A673 (cell line): ENCODE measurements around the gene ZNRF3. TPM values are rescaled to one million over a fixed set of nuclear protein-coding genes. Genes with fewer than 3 reads are reported as not detected.

ENCODE experiments used
- BruUV-seq: library from RNA; stranded (reverse); fragments of 400-500 nt; replicated peaks from 2 replicates; lab custom pipeline; 2021; lab: Mats Ljungman, UMichigan
- CTCF ChIA-PET: fragments of 300-600 bp; sonication (Branson Sonifier 250); formaldehyde crosslinking; loops from one replicate; lab custom pipeline; 2022; ENCODE audit warnings: antibody characterized with exemption; lab: Charles Lee
- POLR2A ChIA-PET: fragments of 300-600 bp; sonication (Branson Sonifier 250); formaldehyde crosslinking; loops from one replicate; lab custom pipeline; 2022; ENCODE audit warnings: antibody characterized with exemption; ENCODE audit not compliant: low non-redundant PET; lab: Charles Lee
- DNase-seq: peaks from one replicate; pipeline ENCODE4 v3.0.0-alpha.2; 2015; ENCODE audit warnings: low spot score
- H3K27ac ChIP-seq: fragments of 200-600 bp; sonication (generic); 2 replicates; pipeline ENCODE4 v1.5.1; 2016; ENCODE audit warnings: mixed run types, low read depth, mild to moderate bottlenecking, mixed read lengths, antibody characterized with exemption, low read length; ENCODE audit not compliant: poor library complexity, severe bottlenecking
- H3K27me3 ChIP-seq: fragments of 200-600 bp; sonication (generic); replicated peaks from 2 replicates; pipeline ENCODE4 v1.6.1; 2017; ENCODE audit warnings: mixed run types, low read depth, mild to moderate bottlenecking, mixed read lengths, antibody characterized with exemption, low read length; ENCODE audit not compliant: insufficient read depth, poor library complexity
- H3K36me3 ChIP-seq: fragments of 200-600 bp; sonication (generic); 2 replicates; pipeline ENCODE4 v1.6.1; 2016; ENCODE audit warnings: mixed run types, mild to moderate bottlenecking, mixed read lengths, antibody characterized with exemption, low read length; ENCODE audit not compliant: insufficient read depth, poor library complexity, severe bottlenecking
- H3K4me1 ChIP-seq: fragments of 200-600 bp; sonication (generic); 2 replicates; pipeline ENCODE4 v1.6.1; 2017; ENCODE audit warnings: mixed run types, mild to moderate bottlenecking, mixed read lengths, antibody characterized with exemption, low read length; ENCODE audit not compliant: insufficient read depth, poor library complexity, severe bottlenecking
- H3K4me3 ChIP-seq: fragments of 200-600 bp; sonication (generic); 2 replicates; pipeline ENCODE4 v1.5.1; 2016; ENCODE audit warnings: low read depth, mixed run types, mild to moderate bottlenecking, mixed read lengths, low read length; ENCODE audit not compliant: poor library complexity, severe bottlenecking
- H3K9me3 ChIP-seq: fragments of 200-600 bp; sonication (generic); 2 replicates; pipeline ENCODE4 v1.6.1; 2016; ENCODE audit warnings: mixed run types, low read depth, mild to moderate bottlenecking, mixed read lengths, antibody characterized with exemption, low read length; ENCODE audit not compliant: poor library complexity, severe bottlenecking
- EZH2 ChIP-seq: fragments of 200-600 bp; sonication (generic); IDR thresholded peaks from 2 replicates; pipeline ENCODE4 v1.6.1; 2017; ENCODE audit warnings: borderline replicate concordance, low read depth, mild to moderate bottlenecking, mixed read lengths, antibody characterized with exemption, low read length; ENCODE audit not compliant: poor library complexity, severe bottlenecking
- intact Hi-C: fragments of 100-400 bp; cut with micrococcal nuclease; formaldehyde crosslinking; loops from one replicate; pipeline ENCODE4 v1.10.0; 2022; ENCODE audit not compliant: unreplicated experiment
- total RNA-seq: library from RNA; stranded (reverse); gene quantifications from 2 replicates; pipeline ENCODE4 v1.2.3, GENCODE V29; 2021
- TF ChIP-seq, protein P1 (sequence below): fragments of 300-800, 200-600 bp; sonication (generic); conservative IDR thresholded peaks from 2 replicates; pipeline ENCODE4 v1.5.1; 2017; ENCODE audit warnings: low read depth, mild to moderate bottlenecking, antibody characterized with exemption, low read length, moderate library complexity, mixed read lengths

The ZNRF3 gene
- total RNA-seq, 1 experiment from 2014 or later = 11.9 TPM

GRCh38 chr22:29006346-29006745, 123.0 kb downstream of the ZNRF3 start:
- H3K9me3 ChIP-seq = no peaks in the 10 kb centered on the region
- H3K4me3 ChIP-seq = no peak overlapping the region
- TF ChIP-seq, protein P1, sequence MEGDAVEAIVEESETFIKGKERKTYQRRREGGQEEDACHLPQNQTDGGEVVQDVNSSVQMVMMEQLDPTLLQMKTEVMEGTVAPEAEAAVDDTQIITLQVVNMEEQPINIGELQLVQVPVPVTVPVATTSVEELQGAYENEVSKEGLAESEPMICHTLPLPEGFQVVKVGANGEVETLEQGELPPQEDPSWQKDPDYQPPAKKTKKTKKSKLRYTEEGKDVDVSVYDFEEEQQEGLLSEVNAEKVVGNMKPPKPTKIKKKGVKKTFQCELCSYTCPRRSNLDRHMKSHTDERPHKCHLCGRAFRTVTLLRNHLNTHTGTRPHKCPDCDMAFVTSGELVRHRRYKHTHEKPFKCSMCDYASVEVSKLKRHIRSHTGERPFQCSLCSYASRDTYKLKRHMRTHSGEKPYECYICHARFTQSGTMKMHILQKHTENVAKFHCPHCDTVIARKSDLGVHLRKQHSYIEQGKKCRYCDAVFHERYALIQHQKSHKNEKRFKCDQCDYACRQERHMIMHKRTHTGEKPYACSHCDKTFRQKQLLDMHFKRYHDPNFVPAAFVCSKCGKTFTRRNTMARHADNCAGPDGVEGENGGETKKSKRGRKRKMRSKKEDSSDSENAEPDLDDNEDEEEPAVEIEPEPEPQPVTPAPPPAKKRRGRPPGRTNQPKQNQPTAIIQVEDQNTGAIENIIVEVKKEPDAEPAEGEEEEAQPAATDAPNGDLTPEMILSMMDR = no peak
- TF ChIP-seq EZH2 = no peak
- intact Hi-C loops = no loop called here
- no peak for DNase-seq
- ChIA-PET CTCF (no interaction called here), POLR2A (no interaction called here)
- no TSS peak for BruUV-seq
- no peaks in the 10 kb centered on the region for H3K4me1 ChIP-seq
- H3K27ac ChIP-seq = no peak overlapping the region
- H3K36me3 ChIP-seq = no peaks in the 10 kb centered on the region
- no peaks in the 10 kb centered on the region for H3K27me3 ChIP-seq

DNA sequence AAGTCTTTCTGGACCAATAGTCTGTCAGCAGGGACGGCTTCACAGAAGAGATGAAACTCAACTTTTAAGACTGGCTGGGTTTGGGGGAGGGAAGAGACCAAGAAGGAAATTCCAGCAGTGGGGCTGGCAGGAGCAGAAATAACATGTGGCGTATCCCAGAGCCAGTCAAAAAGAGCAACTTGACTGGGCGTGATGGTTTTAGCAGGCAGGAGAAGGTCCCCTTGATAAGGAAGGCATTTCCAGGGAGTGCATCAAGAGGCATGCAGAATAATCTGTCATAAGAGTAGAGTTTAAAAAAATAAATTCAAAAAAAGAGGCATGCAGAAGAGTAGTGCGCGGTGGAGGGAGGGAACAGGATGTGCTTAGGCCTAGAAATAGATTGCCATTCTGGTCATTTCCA, 125.8 kb downstream of the ZNRF3 start:
- TF ChIP-seq, protein P1 = no peak
- no peak for TF ChIP-seq EZH2

DNA sequence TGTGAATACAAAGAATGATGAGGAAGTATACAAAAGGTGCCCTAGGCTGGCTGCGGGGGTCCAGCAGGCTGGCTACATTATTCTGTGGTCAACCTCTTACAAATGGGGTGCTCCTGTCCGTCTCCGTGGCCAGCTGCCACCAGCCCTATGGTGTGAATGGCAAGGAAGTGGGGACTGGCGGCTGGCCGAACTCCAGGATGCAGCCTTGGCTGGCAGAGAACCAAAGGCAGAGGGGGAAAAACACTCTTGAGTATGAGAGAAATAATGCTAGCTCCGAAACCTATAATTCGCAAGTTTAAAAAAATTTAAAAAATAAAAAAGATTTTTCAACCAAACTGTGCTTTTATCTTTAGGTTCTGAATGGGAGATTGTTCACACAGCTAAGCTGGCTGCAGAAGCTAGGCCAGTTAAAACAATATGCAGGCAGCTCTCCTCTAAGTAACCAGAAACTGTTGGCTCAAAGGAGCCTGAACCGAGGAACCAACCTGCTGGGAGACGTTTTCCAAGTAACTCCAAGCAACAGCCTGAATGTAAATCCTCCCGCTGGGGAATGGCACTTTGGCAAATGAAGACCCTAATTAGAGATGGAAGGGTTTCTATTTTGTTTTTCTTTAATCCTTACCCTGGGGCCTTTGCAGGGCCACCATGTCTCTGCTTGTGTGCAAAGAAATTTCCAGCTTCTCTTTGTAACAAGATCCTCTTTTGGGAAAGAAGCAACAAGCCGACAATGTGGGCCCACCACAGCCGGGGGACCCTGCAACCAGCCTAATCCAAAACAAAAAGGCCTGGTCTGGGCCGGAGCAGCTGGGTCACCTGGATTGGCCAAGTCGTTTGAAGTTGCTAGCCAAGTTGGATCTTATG, 128.1 kb downstream of the ZNRF3 start:
- H3K9me3 ChIP-seq = no peaks in the 10 kb centered on the region
- BruUV-seq = no TSS peak
- ChIA-PET CTCF (interaction anchor here (0.5 kb wide), 1 partner anchor 223 kb away, joined by 3 read pairs; no protein-coding TSS in a partner anchor), POLR2A (no interaction called here)
- no peak for DNase-seq
- H3K36me3 ChIP-seq = no peaks in the 10 kb centered on the region
- no peak overlapping the region for H3K4me3 ChIP-seq
- H3K27me3 ChIP-seq = no peaks in the 10 kb centered on the region
- no peak overlapping the region for H3K27ac ChIP-seq
- intact Hi-C loops = no loop called here
- TF ChIP-seq EZH2 = no peak
- TF ChIP-seq, protein P1 = no peak
- no peaks in the 10 kb centered on the region for H3K4me1 ChIP-seq

More for the DNA sequence above, 125.8 kb downstream of the ZNRF3 start:
- Histone ChIP-seq H3K27me3 (no peaks in the 10 kb centered on the region), H3K27ac (no peak overlapping the region), H3K36me3 (no peaks in the 10 kb centered on the region), H3K4me1 (no peaks in the 10 kb centered on the region), H3K4me3 (no peak overlapping the region), H3K9me3 (no peaks in the 10 kb centered on the region)
- intact Hi-C loops = no loop called here
- ChIA-PET POLR2A (no interaction called here), CTCF (no interaction called here)
- BruUV-seq = no TSS peak
- DNase-seq = no peak
